Lower leg skin (tissue), 4 donors: ENCODE data around the gene ZNF324B. TPM values are rescaled to one million over a fixed set of nuclear protein-coding genes. Genes with fewer than 3 reads are reported as not detected.
"Not testable (repeated sequence)": the region's sequence is repeated elsewhere in the genome, so short reads cannot be mapped to it uniquely, and the experiment has no call there.

Experiments used
- DNase-seq, 2 donors: peaks; one replicate each; pipeline ENCODE4 v3.0.0-alpha.2; 2019; ENCODE audit warnings: low spot score in 2 of 2
- H3K4me3 ChIP-seq: fragments of 200-600 bp; sonication (generic); 2 replicates; pipeline ENCODE4 v1.5.1; 2017; ENCODE audit warnings: mild to moderate bottlenecking, low read depth; ENCODE audit not compliant: poor library complexity, severe bottlenecking
- POLR2A ChIP-seq, 2 donors: fragments of 450-650 bp; IDR thresholded peaks; one replicate each; pipeline ENCODE4 v1.6.1; 2016 to 2017; ENCODE audit warnings: antibody characterized with exemption in 2 of 2, mild to moderate bottlenecking in 1 of 2, moderate library complexity in 1 of 2
- WGBS, 2 donors: methylation state at CpG; one replicate each; pipeline ENCODE4 v1.1.5; 2018; 5-methylcytosine and 5-hydroxymethylcytosine counted together
- intact Hi-C: fragments of 100-400 bp; cut with DNase I; formaldehyde crosslinking; loops from one replicate; pipeline ENCODE4 v1.15.0; 2023; ENCODE audit warnings: low total_unique reads
- total RNA-seq, 4 donors: library from RNA; depleted of rRNA; stranded (reverse); fragments of >200 nt; gene quantifications; one replicate each; pipeline ENCODE4 v1.1.0, GENCODE V29; 2016
- TF ChIP-seq, protein P1 (sequence below), 3 donors: fragments of 450-650 bp; IDR thresholded peaks; one replicate each; pipeline ENCODE4 v1.5.1; 2016; ENCODE audit warnings: antibody characterized with exemption in 3 of 3, mild to moderate bottlenecking in 3 of 3, moderate library complexity in 2 of 3

The ZNF324B gene
- total RNA-seq, 4 donors from 2014 or later = 15.4 to 21.2 (median 16.6) TPM

DNA sequence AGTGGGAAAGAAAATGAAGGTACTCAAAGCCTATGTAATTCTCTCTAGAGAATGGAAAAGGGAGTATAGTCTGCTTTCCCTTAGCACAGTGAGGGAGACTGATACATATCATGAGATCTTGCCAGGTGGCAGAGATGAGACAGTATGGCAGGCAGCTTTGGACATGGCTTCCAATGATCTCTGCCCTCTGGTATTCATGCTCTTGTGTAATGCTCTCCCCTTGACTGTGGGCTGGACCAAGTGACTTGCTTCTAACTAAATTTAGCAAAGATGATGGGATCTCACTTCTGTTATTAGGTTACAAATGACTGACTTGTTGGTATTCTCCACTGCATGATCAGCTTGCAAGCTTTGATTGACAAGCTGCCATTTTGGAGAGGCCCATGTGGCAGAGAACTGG lies 21.7 kb upstream of the ZNF324B start:
- TF ChIP-seq, protein P1, sequence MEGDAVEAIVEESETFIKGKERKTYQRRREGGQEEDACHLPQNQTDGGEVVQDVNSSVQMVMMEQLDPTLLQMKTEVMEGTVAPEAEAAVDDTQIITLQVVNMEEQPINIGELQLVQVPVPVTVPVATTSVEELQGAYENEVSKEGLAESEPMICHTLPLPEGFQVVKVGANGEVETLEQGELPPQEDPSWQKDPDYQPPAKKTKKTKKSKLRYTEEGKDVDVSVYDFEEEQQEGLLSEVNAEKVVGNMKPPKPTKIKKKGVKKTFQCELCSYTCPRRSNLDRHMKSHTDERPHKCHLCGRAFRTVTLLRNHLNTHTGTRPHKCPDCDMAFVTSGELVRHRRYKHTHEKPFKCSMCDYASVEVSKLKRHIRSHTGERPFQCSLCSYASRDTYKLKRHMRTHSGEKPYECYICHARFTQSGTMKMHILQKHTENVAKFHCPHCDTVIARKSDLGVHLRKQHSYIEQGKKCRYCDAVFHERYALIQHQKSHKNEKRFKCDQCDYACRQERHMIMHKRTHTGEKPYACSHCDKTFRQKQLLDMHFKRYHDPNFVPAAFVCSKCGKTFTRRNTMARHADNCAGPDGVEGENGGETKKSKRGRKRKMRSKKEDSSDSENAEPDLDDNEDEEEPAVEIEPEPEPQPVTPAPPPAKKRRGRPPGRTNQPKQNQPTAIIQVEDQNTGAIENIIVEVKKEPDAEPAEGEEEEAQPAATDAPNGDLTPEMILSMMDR (IDR thresholded peaks at IDR 0.05) = no peak
- TF ChIP-seq POLR2A (IDR thresholded peaks at IDR 0.05) = no peak
- DNase-seq = no peak
- no peak overlapping the region for H3K4me3 ChIP-seq
- intact Hi-C loops = no loop called here

DNA sequence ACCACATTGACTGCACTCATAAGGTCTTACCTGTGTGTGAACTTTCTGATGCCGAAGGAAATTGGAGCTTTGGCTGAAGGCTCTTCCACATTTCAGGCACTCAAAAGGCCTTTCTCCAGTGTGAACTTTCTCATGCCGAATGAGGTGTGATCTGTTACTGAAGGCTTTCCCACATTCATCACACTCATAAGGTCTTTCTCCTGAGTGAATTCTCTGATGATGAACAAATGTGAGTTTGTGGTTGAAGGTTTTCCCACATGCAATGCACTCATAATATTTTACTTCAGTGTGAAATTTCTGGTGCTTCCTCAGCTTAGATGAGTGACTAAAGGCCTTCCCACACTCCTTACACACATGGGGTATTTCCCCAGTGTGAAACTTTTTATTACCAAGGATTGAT lies 17.2 kb upstream of the ZNF324B start:
- H3K4me3 ChIP-seq = no peak overlapping the region
- intact Hi-C loops = no loop called here
- 100% methylated on average over 2 of the region's 2 CpGs for WGBS, 2 donors
- TF ChIP-seq POLR2A (IDR thresholded peaks at IDR 0.05) = no peak
- TF ChIP-seq, protein P1 (IDR thresholded peaks at IDR 0.05) = no peak
- DNase-seq = no peak

DNA sequence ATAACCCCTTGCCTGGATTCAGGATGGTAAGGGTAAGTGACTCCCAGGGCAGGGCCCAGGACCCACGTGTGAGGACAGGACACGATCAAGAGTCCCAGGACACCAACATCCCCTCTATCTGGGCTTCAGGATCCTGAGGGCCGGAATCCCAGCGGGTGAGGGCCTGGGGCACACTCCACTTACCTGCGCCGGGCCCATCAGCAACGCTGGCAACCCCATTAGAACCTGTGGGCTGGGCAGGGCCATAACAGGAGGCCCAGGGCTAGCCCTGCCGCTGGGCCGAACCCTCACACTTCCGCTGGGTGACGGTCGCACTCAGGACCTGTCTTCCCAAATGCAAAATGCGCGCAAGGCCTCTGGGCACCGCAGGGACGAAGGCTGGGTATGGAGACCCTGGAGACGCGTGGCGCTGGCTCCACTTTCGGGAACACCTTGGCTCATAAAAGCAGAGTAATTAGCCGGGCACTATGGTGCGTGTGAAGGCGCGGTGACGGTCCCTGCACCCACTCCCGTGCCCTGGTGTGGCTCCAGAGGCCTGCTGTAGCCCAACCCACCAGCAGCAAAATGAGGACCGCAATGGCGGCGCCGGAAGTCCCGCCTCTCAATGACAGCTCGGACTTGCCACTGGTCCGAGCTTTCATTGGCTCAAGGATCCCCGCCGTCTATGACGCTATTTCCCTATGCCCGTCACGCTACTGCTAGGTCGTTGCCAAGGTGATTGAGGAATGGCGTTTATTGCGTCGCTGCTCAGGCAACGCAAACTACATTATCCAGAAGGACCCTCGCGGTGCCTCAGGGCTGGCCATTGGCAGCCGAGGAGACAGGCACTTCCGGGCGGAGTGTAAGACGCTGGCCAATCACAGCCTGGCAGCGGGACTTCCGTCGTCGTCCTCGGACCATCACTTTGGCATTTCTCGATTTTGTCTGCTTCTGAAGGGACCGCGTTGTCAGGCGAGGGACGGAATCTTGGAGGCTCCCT lies 11.6 kb upstream of the ZNF324B start, which contains the start of gene ZNF132:
ZNF132 (minus strand) TSS at position 578 of the 979 bp plus-strand sequence; CDS start at position 246, 332 bp downstream.
- intact Hi-C loops = no loop called here
- DNase-seq = peak; percentile 99
- no peak for TF ChIP-seq POLR2A (IDR thresholded peaks at IDR 0.05)
- TF ChIP-seq, protein P1 (IDR thresholded peaks at IDR 0.05) = no peak
- WGBS, 2 donors = 12% methylated on average over 30 to 59 of the region's 59 CpGs
- peak within 1 kb of the TSS; percentile 49 for H3K4me3 ChIP-seq

DNA sequence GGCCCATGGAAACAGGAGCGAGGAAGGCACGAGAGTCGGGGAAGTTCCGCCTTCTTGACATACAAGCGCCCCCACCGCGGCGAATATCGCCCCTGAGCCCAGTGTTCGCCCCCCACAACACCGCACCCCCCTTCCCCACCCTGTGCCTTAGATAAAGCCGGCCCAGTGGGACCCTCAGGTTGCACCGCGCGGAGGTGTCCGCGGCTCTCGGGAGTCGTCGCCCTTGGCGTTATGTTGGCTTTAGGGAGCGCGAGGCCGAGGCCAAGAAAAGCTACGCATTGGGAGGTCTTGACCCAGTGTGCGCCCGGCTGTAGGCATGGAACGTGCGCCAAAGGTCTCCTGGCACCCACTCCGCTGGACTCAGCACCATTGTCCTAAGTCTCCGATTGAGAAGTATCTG lies 10.9 kb upstream of the ZNF324B start:
- intact Hi-C loops = no loop called here
- TF ChIP-seq, protein P1 (IDR thresholded peaks at IDR 0.05) = no peak
- TF ChIP-seq POLR2A (IDR thresholded peaks at IDR 0.05) = no peak
- peak overlapping the region; percentile 44 for H3K4me3 ChIP-seq
- DNase-seq = no peak
- WGBS, 2 donors = 36 to 43% methylated on average over 17 to 20 of the region's 31 CpGs

DNA sequence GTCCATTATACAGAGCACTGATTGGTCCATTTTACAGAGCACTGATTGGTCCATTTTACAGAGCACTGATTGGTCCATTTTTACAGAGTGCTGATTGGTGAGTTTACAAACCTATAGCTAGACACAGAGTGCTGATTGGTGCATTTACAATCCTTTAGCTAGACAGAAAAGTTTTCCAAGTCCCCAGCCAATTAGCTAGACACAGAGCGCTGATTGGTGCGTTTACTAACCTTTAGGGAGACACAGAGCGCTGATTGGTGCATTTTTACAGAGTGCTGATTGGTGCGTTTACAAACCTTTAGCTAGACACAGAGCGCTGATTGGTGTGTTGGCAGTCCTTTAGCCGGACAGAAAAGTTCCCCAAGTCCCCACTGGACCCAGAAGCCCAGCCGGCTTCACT lies 8.4 kb upstream of the ZNF324B start:
- DNase-seq, H3K4me3 ChIP-seq, intact Hi-C loops: not testable (repeated sequence)
- 85 to 88% methylated on average over 7 of the region's 7 CpGs for WGBS, 2 donors

DNA sequence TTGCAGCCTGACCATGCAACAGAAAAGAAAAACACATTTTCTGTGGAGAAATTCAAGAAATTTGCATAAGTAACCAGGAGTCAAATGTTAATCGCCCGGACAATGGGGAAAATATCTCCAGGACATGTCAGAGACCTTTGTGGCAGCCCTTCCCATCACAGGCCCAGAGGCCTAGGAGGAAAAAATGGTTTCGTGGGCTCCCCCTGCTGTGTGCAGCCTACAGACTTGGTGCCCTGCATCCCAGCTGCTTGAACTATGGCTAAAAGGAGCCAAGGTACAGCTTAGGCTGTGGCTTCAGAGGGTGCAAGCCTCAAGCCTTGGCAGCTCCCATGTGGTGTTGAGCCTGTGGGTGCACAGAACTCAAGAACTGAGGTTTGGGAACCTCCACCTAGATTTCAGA lies 2.6 kb upstream of the ZNF324B start:
- 70 to 81% methylated on average over 3 of the region's 3 CpGs for WGBS, 2 donors
- intact Hi-C loops, DNase-seq, H3K4me3 ChIP-seq: not testable (repeated sequence)

DNA sequence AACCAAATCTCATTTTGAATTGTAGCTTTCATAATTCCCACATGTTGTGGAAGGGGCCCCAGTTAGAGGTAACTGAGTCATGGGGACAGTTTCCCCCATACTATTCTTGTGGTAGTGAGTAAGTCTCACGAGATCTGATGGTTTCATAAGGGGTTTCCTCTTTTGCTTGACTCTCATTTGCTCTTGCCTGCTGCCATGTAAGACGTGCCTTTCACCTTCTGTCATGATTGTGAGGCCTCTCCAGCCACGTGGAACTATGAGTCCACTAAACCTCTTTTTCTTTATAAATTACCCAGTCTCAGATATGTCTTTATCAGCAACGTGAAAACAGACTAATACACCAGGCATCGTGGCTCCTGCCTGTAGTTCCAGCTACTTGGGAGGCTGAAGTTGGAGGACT lies 1.4 kb upstream of the ZNF324B start:
- intact Hi-C loops, DNase-seq, H3K4me3 ChIP-seq: not testable (repeated sequence)
- 68 to 69% methylated on average over 5 of the region's 5 CpGs for WGBS, 2 donors
